Lung (tissue), 12 donors: ENCODE measurements around the gene ZNF865. TPM values are rescaled to one million over a fixed set of nuclear protein-coding genes. Genes with fewer than 3 reads are reported as not detected.

Experiments used
- ATAC-seq: fragments of 200-7000 bp; cut with Tn5 transposase; one replicate; pipeline ENCODE4 v1.9.1; 2020; ENCODE audit warnings: moderate number of reproducible peaks; ENCODE audit not compliant: insufficient read depth, low FRiP score
- DNase-seq, 3 donors: peaks; one replicate each; pipeline ENCODE4 v3.0.0-alpha.2; 2013 to 2017
- H3K27ac ChIP-seq, 2 donors: one replicate each; pipeline ENCODE4 v1.5.1; 2013; ENCODE audit warnings: mild to moderate bottlenecking in 2 of 2, moderate library complexity in 2 of 2, control low read depth in 1 of 2, inconsistent platforms in 1 of 2, low read depth in 1 of 2, low read length in 1 of 2
- H3K27me3 ChIP-seq, 3 donors: one replicate each; pipeline ENCODE4 v1.5.1; 2013; ENCODE audit warnings: low read length in 2 of 3; ENCODE audit not compliant: control insufficient read depth in 3 of 3, insufficient read depth in 3 of 3
- H3K36me3 ChIP-seq, 4 donors: one replicate each; pipeline ENCODE4 v1.5.1; 2013; ENCODE audit warnings: low read length in 4 of 4, mild to moderate bottlenecking in 1 of 4, moderate library complexity in 1 of 4; ENCODE audit not compliant: control insufficient read depth in 4 of 4, insufficient read depth in 4 of 4
- H3K4me1 ChIP-seq, 5 donors: one replicate each; pipeline ENCODE4 v1.5.1; 2013; ENCODE audit warnings: low read length in 5 of 5, mild to moderate bottlenecking in 2 of 5, moderate library complexity in 1 of 5; ENCODE audit not compliant: control insufficient read depth in 5 of 5, insufficient read depth in 5 of 5
- H3K4me3 ChIP-seq: one replicate; pipeline ENCODE4 v1.5.1; 2013; ENCODE audit warnings: mild to moderate bottlenecking, control low read depth, moderate library complexity
- H3K9ac ChIP-seq, 2 donors: one replicate each; pipeline ENCODE4 v1.5.1; 2013; ENCODE audit warnings: low read length in 2 of 2, control low read depth in 1 of 2; ENCODE audit not compliant: insufficient read depth in 1 of 2
- H3K9me3 ChIP-seq, 4 donors: one replicate each; pipeline ENCODE4 v1.5.1; 2013; ENCODE audit warnings: low read length in 3 of 4, mild to moderate bottlenecking in 1 of 4, moderate library complexity in 1 of 4; ENCODE audit not compliant: control insufficient read depth in 4 of 4, insufficient read depth in 3 of 4
- WGBS, 2 donors: extraction: QIAGEN DNeasy Blood & Tissue Kit; methylation state at CpG; one replicate each; pipeline ENCODE4 v1.1.7; 2013; 5-methylcytosine and 5-hydroxymethylcytosine counted together
- polyA plus RNA-seq, 2 donors: library from polyadenylated mRNA; stranded (reverse); fragments of 200-250 nt; gene quantifications; one replicate each; pipeline ENCODE4 v1.2.1, GENCODE V29; 2013
- total RNA-seq, 2 donors: library from RNA; depleted of rRNA in 1 of 2; stranded (reverse); fragments of >200 nt in 1 of 2; gene quantifications; one replicate each; pipeline ENCODE4 v1.2.1, GENCODE V29; 2014 to 2021
- TF ChIP-seq, protein P1 (sequence below): IDR thresholded peaks from 2 replicates; pipeline ENCODE4 v1.5.1; 2012; ENCODE audit warnings: mild to moderate bottlenecking; ENCODE audit errors: control extremely low read depth, extremely low read depth
- donor health status: control.
- donor health status: control.
- donor health status: Bipolar disorder and iron deficiency.
- donor health status: healthy.
- donor health status: DM: yes; HTN: yes; CAD: no.

ZNF865 gene
- total and polyA plus RNA-seq, 4 donors, result 5.1 to 19.3 (median 10.0) TPM

DNA sequence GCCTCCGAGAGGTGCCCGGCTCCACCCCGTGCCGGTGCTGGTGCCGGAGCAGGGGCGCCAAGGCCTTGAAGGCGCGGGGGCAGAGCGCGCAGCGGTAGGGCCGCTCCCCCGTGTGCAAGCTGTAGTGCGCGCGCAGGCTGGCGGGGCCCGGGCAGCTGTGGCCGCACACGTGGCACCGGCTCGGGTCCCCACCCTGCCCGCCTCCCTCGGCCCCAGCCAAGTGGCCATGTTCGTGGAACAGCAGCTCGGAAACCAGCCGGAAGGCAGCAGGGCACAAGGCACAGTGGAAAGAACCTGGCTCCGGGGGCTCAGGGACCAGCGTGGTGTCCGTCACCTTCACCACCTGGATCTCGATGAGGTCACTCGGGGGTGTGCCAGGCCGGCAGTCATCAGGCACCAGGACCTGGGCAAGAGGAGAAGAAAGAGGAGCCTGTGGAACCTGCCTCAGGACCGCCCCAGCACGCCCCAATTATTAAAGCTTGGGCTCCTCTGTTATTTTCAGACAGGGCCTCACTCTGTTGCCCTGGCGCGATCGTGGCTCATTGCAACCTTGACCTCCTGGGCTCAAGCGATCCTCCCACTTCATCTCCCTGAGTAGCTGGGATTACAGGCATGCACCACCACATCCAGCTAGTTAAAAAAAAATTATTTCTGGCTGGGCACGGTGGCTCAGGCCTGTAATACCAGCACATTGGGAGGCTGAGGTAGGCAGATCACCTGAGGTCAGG lies 17.0 kb downstream of the ZNF865 start:
- TF ChIP-seq, protein P1, sequence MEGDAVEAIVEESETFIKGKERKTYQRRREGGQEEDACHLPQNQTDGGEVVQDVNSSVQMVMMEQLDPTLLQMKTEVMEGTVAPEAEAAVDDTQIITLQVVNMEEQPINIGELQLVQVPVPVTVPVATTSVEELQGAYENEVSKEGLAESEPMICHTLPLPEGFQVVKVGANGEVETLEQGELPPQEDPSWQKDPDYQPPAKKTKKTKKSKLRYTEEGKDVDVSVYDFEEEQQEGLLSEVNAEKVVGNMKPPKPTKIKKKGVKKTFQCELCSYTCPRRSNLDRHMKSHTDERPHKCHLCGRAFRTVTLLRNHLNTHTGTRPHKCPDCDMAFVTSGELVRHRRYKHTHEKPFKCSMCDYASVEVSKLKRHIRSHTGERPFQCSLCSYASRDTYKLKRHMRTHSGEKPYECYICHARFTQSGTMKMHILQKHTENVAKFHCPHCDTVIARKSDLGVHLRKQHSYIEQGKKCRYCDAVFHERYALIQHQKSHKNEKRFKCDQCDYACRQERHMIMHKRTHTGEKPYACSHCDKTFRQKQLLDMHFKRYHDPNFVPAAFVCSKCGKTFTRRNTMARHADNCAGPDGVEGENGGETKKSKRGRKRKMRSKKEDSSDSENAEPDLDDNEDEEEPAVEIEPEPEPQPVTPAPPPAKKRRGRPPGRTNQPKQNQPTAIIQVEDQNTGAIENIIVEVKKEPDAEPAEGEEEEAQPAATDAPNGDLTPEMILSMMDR, result no peak
- peaks cover 3 to 22% (median 7%) of the 10 kb centered on the region in 4 donors for H3K36me3 ChIP-seq
- no peak overlapping the region for H3K27ac ChIP-seq
- peaks cover 3 to 27% (median 8%) of the 10 kb centered on the region in 5 donors for H3K4me1 ChIP-seq
- H3K9me3 ChIP-seq, result no peaks in the 10 kb centered on the region
- H3K9ac ChIP-seq, result no peak overlapping the region
- ATAC-seq (no peak), DNase-seq (no peak)
- no peaks in the 10 kb centered on the region for H3K27me3 ChIP-seq
- WGBS, 2 donors, result 96% methylated on average over 39 to 40 of the region's 40 CpGs
- no peak overlapping the region for H3K4me3 ChIP-seq

DNA sequence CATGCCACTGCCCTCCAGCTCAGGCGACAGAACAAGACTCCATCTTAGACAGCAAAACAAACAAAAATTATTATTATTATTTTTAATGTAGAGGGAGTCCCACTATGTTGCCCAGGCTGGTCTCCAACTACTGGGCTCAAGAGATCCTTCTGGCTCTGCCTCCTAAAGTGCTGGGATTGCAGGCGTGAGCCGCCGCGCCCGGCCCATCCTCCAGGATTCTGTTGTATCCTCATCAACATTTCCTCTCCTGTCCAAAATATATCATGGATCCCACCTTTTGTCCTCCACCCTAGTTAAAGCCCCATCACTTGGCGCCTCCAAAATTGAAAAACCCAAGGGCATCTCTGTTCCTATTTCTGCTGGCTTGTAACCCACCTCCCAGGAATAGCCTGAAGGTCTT lies 17.7 kb downstream of the ZNF865 start:
- DNase-seq, result no peak

DNA sequence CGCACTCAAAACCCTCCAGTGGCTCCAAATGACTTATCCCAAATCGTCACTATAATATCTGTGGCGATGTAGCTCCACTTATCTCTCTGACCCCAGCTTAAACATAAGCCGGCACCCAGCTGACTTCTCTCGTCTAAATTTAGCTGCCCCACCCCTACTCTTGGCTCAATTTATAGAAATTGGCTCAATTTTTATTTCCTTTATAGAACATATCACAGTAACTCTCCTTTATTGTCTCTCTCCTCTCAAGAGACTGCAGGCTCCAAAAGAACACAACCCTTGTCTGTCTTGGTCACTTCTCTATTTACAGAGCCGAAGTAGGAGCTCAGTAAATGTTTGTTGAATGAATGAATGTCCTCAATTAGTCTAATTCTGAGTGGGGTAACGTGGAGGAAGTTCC lies 18.1 kb downstream of the ZNF865 start:
- H3K27ac ChIP-seq, result peak overlapping the region; percentile 32 to 67
- H3K4me3 ChIP-seq, result peak overlapping the region; percentile 17
- ATAC-seq, result no peak
- peaks cover 3 to 25% (median 8%) of the 10 kb centered on the region in 5 donors for H3K4me1 ChIP-seq
- H3K9ac ChIP-seq, result peak overlapping the region in 1 of 2 donors; percentile 71
- 55 to 79% methylated on average over 7 of the region's 7 CpGs for WGBS, 2 donors
- peak in 1 of 3 donors; percentile 10 for DNase-seq
- no peaks in the 10 kb centered on the region for H3K27me3 ChIP-seq
- H3K36me3 ChIP-seq, result peaks cover 3 to 19% (median 4%) of the 10 kb centered on the region in 4 donors
- TF ChIP-seq, protein P1, result no peak
- H3K9me3 ChIP-seq, result no peaks in the 10 kb centered on the region

More for the DNA sequence above, 17.7 kb downstream of the ZNF865 start:
- Histone ChIP-seq H3K36me3 (peaks cover 3 to 19% (median 4%) of the 10 kb centered on the region in 4 donors), H3K27me3 (no peaks in the 10 kb centered on the region), H3K9me3 (no peaks in the 10 kb centered on the region), H3K9ac (peak overlapping the region in 1 of 2 donors; percentile 23), H3K27ac (peak overlapping the region in 1 of 2 donors; percentile 26), H3K4me3 (no peak overlapping the region), H3K4me1 (peaks cover 3 to 27% (median 8%) of the 10 kb centered on the region in 5 donors)
- ATAC-seq, result no peak
- TF ChIP-seq, protein P1, result no peak
- 97 to 98% methylated on average over 7 of the region's 7 CpGs for WGBS, 2 donors
